ENCODE results near the gene MIX23.

Gene MIX23

DNA sequence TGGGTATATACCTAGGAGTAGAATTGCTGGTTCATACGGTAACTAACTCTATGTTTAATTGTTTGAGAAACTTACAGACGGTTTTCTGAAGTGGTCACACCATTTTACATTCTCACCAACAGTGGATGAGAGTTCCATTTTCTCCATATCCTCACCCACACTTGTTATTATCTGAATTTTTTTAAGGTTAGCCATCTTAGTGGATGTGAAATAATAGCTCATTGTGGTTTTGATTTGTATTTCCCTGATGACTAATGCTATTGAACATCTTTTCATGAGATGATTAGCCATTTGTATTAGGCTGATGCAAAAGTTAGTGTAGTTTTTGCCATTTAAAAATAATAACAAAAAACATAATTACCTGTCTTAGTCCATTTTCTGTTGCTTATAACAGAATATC is 39.4 kb downstream of the MIX23 start:
- no peak for DNase-seq

DNA sequence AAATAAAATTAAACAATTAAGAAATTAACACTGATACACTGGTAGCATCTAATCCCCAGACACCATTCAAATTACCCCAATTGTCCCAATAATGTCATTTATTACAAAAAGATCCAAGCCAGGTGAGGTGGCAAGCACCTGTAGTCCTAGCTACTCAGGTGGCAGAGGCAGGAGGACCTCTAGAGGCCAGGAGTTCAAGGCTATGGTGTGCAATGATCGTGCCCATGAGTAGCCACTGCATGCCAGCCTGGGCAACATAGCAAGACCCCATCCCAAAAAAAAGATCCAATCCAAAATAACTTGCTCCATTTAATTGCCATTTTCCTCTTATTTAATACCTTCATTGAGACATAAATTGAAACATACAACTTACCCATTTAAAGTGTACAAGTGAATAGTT is 40.2 kb downstream of the MIX23 start:
- DNase-seq: no peak

DNA sequence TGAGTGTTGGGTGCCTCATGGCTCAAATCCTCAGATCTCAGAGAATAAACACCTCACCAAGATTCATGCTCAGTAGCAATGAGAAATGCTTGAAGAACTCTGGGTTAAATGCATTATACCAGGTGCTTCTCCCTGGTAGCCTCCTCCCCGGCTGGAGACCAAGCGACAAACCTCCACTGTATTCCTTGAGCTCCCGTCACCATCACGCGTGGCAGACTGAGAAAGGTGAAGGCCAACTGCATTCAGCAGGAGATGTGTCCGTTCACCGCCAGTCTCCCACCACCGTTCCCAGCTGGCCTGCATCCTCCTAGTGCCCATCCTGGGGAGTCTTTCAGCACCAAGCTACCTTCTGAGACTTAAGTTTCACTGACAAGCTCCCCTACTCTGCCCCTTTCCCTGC is 50.5 kb downstream of the MIX23 start:
- DNase-seq: no peak

- no peak for DNase-seq
Measured at GRCh38 chr3:122331886-122332285, 51.1 kb downstream of the MIX23 start.

DNA sequence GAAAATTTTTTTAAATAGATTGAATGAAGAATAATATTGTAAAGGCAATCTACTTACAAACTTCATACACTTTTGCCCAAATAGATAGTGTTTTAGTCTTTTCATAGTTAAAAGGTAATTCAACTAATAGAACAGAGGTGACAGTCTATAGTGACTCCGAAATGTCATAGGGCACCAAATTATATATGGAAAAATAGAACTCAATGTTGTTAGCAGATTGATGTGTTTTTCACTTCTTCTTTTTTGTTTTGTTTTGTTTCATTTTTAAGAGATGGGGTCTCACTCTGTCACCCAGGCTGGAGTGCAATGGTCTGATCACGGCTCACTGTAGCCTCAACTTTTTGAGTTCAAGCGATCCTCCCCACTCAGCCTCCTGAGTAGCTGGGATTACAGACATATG is 57.3 kb downstream of the MIX23 start:
- no peak for DNase-seq

- DNase-seq: no peak
Measured at GRCh38 chr3:122324871-122325323, 58.1 kb downstream of the MIX23 start, which contains the start of gene CSTA. CSTA (plus strand) TSS chr3:122325248; CDS start chr3:122325293, 45 bp downstream.

DNA sequence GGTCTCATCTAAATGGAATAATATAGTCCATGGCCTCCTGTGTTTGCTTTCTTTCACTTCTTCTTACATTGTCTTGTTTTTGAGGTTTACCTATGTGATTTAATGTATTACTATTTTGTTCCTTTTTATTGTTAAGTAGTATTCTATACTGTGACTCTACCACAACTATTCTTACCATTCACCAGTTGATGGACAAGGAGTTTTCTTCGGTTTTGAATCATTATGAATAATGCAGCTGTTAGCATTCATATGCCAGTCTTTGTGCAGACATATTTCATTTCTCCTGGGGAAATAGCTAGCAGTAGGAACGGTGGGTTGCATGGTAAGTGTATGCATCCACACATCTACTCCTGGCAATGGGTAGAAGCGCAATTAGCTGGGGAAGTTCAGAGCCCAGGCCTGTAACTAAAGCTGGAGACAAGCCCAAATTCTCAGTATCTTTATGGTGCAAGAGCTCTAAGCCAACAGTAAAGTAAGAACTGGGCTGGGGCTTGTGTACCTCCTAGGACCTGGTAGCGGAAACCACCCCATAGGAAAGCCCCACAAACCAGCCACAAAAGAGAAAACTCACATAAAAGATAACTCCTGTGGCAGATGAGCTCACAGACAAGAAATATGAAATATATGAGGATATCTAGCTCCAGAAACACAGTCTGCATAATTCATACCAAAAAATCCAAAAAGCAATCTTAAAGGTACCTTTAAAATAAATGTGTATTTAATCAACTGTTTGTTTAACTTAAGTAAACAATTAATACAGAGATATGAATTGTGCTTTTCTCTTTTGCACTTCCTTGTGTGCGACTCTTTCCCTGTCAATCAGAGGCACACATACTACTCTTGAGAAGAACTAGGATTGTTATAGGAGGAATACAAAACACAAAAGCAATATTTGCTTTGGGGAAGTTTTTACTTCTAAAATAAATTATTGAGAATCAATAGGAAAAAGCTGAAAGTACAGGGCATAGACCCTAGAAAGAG is 60.6 kb downstream of the MIX23 start:
- peak; percentile 19 for DNase-seq

GRCh38 chr3:122318620-122319019 is 64.4 kb downstream of the MIX23 start:
- DNase-seq: no peak

GRCh38 chr3:122316368-122316767 is 66.7 kb downstream of the MIX23 start:
- no peak for DNase-seq

DNA sequence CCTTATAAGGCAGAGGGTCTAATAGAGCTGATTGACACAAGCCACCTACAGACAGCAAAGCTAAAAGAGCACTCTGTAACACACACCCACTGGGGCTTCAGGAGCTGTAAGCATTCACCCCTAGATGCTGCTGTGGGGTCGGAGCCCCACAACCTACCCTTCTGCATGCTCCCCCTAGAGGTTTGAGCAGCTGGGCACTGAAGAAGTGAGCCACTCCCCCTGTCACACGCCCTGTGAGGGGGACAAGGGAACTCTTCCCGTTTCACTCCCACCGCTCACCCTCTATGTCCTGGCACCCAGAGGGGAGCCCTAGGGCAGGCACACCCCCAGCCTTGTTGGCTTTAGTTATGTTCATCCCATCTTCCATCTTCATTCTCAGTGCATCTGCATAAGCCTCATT is 67.4 kb downstream of the MIX23 start:
- no peak for DNase-seq

- no peak for DNase-seq
Measured at GRCh38 chr3:122314228-122314876, 68.7 kb downstream of the MIX23 start.

DNA sequence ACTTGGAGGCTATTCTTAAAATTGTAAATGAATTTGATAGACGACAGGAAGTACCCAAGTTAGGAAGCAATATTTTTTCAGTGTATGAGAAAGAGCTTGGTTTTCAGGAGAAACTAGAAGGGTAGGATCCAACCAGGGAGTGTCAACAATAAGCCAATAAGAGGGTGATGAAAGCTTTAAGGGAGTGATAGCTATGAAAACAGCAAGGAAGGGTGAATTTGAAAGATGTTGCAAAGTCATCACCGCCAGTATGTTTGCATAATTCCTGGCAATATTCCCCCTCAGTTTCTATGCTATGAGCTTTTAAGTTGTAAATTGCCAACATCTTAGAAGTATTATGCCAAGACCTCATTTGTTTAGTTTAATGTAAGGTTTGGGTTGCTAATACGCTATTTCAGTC is 69.8 kb downstream of the MIX23 start:
- no peak for DNase-seq

DNA sequence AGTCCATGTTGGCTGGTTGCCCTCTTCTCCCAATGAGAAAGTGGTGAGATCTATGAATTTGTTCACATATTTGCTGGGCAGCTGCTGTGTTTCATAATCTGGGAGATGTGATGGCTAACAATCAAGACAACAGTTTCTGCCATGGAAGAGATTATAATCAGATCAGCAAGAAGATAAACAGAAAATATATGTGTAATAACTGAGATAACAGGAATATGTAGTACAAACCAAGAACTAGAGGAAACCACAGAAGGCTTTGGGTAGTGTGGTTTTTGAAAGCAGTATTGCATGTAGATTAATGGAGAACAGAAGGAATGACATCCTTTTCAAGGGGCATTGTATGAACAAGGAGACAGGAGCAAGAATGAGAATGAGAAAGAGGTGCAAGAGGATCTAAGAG is 70.2 kb downstream of the MIX23 start:
- DNase-seq: no peak

DNA sequence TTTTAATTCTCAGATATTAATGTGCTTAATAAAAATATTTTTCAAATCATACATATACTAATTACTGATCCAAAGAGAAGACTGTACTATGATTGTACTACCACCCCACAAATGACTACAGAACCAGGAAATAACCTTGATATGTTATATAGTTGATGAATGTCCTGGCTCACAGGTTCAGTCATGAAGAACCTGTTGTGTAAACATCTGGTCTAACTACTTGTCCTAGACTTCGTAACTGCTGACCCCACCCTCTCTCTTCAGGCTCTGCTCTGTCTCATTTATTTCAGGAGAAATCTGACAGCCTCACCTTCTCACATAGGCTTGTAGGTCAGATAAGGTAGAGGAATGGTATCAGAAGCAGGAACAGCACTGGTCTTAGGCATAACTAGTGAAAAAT is 72.7 kb downstream of the MIX23 start:
- DNase-seq: no peak

Data from CD4-positive, alpha-beta T cell treated with Interleukin-17A for 4 hours (primary cell).